OCI-LY1 (cell line): Measurements from ENCODE around the gene ANK3.

Experiments
- CTCF ChIP-seq: fragments of 200-600 bp; sonication (generic), shearing (Covaris generic); IDR thresholded peaks from 2 replicates; pipeline ENCODE4 v1.5.1; 2017; ENCODE audit warnings: mild to moderate bottlenecking, antibody characterized with exemption, low read length, moderate library complexity, mixed read lengths
- EZH2 ChIP-seq: fragments of 200-600 bp; sonication (generic), shearing (Covaris generic); IDR thresholded peaks from 2 replicates; pipeline ENCODE4 v1.8.0; 2017; ENCODE audit warnings: borderline replicate concordance, mixed run types, mild to moderate bottlenecking, antibody characterized with exemption, low read length, moderate library complexity, mixed read lengths

GRCh38 chr10:59984415-59984814, 405.3 kb downstream of the ANK3 start:
- no peak for TF ChIP-seq CTCF
- TF ChIP-seq EZH2, result no peak
